SW480 (cell line): ENCODE data around the gene RPS15.

Source experiments
- DNase-seq: peaks from one replicate; pipeline ENCODE4 v3.0.0-alpha.2; 2016; ENCODE audit warnings: low spot score

Gene RPS15

GRCh38 chr19:1453525-1454364, 15.5 kb downstream of the RPS15 start:
- peak; percentile 56 for DNase-seq

DNA sequence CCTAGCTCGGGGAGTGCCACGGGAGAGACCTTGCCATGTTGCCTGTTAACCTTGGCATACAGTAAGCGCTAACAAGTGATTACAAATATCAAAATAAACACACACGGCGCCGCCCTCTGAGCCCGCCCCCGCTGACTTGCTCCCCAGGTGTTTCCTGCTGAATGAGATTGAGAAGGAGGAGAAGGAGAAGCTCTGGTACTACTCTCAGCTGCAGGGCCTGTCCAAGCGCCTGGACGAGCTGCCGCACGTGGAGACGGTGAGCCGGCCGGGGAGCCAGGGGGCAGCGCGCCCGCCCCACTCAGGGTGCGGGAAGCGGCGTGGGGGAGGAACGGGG, 16.8 kb downstream of the RPS15 start:
- peak; percentile 46 for DNase-seq

DNA sequence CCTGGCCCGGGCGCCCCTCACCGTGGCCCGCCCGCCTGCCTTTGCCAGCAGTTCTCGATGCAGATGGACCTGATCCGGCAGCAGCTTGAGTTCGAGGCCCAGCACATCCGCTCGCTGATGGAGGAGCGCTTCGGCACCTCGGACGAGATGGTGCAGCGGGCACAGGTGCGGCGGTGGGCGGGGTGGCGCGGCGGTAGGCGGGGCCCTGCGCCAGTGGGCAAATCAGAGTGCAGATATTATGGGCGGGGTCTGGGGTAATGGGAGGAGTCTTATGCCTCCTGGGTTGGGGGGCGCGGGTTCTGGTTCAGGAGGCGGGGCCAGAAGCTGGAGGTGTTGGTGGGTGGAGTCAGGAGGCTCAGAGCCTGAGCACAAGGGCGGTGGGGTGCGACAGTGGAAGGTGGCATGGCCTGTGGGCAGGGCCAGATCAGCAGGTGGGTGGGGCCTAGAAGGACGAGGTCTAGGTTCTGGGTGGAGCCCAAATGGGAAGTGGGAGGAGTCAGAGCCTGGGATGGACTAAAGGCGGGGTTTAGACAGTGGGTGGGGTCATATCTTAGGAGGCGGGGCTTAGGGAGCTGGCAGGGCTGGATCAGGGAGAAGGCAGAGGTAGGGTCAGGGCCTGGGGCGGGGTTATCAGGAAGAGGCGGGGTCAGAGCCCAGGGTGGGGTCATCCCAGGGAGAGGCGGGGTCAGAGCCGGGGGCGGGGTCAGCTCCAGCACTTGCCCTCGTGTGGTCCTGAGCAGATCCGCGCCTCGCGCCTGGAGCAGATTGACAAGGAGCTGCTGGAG, 17.3 kb downstream of the RPS15 start:
- DNase-seq, result peak; percentile 73

DNA sequence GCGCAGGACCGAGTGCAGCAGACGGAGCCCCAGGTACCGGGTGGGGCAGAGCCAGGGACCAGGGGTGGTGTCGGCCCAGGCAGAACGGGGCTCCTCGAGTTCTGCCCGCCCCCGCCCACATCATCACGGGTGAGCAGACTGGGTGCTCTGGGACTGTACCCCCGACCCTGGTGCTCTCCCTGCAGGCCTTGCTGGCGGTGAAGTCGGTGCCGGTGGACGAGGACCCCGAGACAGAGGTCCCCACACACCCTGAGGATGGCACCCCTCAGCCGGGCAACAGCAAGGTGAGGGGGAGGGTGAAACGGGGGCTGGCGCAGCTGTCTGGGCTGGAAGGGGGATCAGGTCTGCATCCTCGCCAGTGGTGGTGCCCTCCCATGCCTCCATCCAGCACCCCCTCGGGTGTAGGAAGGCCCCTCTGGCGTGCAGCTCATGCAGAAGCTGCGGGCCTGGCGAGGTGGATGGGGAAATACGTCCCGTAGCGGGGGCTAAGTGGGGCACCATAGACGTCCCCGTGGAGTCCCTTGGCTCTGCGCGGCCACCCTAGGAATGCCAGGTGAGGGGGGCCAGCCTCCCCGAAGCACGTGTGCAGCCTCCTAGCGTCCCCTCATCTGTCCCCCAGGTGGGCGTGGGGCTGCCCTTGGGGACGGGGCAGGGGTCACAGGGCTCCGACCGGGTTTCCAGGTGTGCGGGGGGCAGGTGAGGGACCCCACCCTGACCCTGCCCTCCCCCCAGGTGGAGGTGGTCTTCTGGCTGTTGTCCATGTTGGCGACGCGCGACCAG, 18.1 kb downstream of the RPS15 start:
- no peak for DNase-seq

DNA sequence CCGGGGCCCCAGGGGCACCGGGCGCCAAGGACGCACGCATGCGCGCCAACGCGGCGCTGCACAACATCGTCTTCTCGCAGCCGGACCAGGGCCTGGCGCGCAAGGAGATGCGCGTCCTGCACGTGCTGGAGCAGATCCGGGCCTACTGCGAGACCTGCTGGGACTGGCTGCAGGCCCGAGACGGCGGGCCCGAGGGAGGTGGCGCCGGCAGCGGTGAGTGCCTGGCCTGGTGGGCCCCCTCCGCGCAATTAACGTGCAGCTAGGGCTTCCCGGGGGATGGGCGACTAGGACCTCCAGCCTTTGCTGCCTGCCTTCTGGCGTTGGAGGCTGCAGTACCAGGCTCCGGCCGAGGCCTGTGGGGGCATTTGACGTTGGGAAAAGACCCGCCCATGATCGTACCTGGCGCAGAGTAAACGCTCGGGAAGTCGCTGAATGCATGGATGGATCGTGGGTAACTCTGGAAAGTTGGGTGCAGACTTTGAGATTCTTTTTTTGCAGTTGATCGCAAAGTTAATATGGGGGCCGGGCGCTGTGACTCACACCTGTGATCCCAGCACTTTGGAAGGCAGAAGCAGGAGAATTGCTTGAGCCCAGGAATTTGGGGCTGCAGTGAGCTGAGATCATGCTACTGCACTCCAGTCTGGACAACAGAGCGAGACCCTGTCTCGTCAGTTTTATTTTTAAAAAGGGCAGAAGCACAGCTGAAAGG, 19.0 kb downstream of the RPS15 start:
- no peak for DNase-seq

- DNase-seq, result no peak
Measured at GRCh38 chr19:1457892-1458291, 19.7 kb downstream of the RPS15 start.

GRCh38 chr19:1459479-1459878, 21.3 kb downstream of the RPS15 start:
- no peak for DNase-seq

- no peak for DNase-seq
Measured at GRCh38 chr19:1460033-1460995, 22.1 kb downstream of the RPS15 start.

GRCh38 chr19:1461862-1462261, 23.7 kb downstream of the RPS15 start:
- no peak for DNase-seq

DNA sequence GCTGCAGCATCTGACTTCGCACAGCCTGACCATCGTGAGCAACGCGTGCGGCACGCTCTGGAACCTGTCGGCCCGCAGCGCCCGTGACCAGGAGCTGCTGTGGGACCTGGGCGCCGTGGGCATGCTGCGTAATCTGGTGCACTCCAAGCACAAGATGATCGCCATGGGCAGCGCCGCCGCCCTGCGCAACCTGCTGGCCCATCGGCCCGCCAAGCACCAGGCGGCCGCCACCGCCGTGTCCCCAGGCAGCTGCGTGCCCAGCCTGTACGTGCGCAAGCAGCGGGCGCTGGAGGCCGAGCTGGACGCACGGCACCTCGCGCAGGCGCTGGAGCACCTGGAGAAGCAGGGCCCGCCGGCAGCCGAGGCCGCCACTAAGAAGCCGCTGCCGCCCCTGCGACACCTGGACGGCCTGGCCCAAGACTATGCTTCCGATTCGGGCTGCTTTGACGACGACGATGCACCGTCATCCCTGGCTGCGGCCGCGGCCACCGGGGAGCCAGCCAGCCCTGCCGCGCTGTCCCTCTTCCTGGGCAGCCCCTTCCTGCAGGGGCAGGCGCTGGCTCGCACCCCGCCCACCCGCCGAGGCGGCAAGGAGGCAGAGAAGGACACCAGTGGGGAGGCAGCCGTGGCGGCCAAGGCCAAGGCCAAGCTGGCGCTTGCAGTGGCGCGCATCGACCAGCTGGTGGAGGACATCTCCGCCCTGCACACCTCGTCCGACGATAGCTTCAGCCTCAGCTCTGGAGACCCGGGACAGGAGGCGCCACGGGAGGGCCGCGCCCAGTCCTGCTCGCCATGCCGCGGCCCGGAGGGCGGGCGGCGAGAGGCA, 27.2 kb downstream of the RPS15 start:
- DNase-seq, result no peak

- no peak for DNase-seq
Measured at GRCh38 chr19:1466018-1466460, 27.8 kb downstream of the RPS15 start.

DNA sequence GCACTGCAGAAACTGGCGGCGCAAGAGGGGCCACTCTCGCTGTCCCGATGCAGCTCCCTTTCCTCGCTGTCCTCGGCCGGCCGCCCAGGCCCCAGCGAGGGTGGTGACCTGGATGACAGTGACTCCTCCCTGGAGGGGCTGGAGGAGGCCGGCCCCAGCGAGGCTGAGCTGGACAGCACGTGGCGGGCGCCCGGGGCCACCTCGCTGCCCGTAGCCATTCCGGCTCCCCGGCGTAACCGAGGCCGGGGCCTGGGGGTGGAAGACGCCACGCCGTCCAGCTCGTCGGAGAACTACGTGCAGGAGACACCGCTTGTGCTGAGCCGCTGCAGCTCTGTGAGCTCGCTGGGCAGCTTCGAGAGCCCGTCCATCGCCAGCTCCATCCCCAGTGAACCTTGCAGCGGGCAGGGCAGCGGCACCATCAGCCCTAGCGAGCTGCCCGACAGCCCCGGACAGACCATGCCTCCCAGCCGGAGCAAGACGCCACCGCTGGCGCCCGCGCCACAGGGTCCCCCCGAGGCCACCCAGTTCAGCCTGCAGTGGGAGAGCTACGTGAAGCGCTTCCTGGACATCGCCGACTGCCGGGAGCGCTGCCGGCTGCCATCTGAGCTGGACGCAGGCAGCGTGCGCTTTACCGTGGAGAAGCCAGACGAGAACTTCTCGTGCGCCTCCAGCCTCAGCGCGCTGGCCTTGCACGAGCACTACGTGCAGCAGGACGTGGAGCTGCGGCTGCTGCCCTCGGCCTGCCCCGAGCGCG, 28.4 kb downstream of the RPS15 start:
- DNase-seq, result no peak

- no peak for DNase-seq
Measured at GRCh38 chr19:1467215-1467489, 29.0 kb downstream of the RPS15 start.

- DNase-seq, result no peak
Measured at GRCh38 chr19:1467490-1468273, 29.5 kb downstream of the RPS15 start.

DNA sequence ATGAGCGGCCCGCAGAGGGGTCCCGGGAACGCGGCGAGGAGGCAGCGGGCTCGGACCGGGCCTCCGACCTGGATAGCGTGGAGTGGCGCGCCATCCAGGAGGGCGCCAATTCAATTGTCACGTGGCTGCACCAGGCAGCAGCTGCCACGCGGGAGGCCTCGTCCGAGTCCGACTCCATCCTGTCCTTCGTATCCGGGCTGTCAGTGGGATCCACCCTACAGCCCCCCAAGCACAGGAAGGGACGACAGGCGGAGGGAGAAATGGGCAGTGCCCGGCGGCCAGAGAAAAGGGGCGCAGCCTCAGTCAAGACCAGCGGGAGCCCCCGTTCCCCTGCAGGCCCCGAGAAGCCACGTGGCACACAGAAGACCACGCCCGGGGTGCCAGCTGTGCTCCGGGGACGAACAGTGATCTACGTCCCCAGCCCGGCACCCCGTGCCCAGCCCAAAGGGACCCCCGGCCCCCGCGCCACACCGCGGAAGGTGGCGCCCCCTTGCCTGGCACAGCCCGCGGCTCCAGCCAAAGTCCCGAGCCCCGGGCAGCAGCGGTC, 30.2 kb downstream of the RPS15 start:
- DNase-seq, result no peak

- no peak for DNase-seq
Measured at GRCh38 chr19:1468821-1469254, 30.6 kb downstream of the RPS15 start.

GRCh38 chr19:1469255-1470054, 31.3 kb downstream of the RPS15 start:
- no peak for DNase-seq

- no peak for DNase-seq
Measured at GRCh38 chr19:1470055-1470304, 31.8 kb downstream of the RPS15 start.
